ENCODE data around the gene PCNT.

Gene PCNT

DNA sequence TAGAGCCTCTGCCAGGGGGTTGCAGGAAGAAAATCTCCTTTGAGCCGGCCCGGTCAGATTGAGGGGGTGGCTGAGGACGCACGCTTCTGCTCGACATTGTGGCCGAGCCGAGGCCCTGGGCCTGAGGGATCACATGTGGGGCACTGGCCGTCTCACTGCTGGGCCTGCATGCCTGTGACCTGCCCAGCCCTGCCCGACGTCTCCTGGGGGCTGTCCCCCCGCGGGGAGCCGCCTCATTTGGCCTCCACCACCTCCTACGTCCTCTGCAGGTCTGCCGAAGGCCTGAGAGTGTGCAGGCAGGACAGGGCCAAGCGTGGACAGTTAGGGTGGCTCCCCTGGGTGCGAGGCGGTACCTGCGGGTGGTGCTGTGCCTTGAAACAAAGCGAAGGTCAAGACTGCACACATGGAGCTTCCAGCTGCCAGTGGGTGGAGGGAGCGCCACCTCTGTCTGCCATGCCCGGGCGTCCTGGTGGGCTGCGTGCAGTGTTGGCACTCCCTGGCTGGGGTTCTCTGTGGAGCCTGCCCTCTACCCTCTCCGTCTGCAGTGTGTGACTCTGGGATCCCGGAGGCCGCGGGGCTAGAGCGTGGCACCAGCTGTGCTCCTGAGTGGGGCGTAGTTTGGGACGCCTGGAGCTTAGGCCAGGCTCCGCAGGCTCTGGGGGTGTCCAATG is 51.7 kb downstream of the PCNT start:
- H3K4me3 ChIP-seq (ENCODE audit: low read depth, low read length) = no peak overlapping the region
- TF ChIP-seq, protein P1, sequence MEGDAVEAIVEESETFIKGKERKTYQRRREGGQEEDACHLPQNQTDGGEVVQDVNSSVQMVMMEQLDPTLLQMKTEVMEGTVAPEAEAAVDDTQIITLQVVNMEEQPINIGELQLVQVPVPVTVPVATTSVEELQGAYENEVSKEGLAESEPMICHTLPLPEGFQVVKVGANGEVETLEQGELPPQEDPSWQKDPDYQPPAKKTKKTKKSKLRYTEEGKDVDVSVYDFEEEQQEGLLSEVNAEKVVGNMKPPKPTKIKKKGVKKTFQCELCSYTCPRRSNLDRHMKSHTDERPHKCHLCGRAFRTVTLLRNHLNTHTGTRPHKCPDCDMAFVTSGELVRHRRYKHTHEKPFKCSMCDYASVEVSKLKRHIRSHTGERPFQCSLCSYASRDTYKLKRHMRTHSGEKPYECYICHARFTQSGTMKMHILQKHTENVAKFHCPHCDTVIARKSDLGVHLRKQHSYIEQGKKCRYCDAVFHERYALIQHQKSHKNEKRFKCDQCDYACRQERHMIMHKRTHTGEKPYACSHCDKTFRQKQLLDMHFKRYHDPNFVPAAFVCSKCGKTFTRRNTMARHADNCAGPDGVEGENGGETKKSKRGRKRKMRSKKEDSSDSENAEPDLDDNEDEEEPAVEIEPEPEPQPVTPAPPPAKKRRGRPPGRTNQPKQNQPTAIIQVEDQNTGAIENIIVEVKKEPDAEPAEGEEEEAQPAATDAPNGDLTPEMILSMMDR (IDR thresholded peaks at IDR 0.05; ENCODE audit: borderline replicate concordance, insufficient read depth, low read depth, low read length) = no peak

DNA sequence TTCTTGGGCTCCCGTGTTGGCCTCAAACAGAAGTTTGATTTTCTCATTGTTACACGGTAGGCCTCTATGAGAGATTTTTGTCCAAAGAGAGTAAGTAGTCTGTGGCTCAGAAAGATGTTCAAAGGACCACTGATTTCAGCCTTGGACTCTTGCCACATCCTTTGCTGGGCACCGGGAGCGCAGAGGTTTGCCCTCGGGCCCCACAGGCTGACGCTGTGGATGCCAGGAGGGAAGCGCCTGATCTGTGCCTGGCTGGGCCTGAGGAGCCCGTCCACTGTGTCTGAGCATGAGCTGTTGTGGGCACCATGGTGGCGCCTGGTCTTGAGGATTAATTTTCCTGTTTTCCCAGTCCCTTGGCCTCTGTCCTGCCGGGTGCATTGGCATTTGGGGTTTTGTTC is 52.3 kb downstream of the PCNT start:
- TF ChIP-seq, protein P1 (IDR thresholded peaks at IDR 0.05; ENCODE audit: borderline replicate concordance, insufficient read depth, low read depth, low read length) = no peak
- H3K4me3 ChIP-seq (ENCODE audit: low read depth, low read length) = no peak overlapping the region

DNA sequence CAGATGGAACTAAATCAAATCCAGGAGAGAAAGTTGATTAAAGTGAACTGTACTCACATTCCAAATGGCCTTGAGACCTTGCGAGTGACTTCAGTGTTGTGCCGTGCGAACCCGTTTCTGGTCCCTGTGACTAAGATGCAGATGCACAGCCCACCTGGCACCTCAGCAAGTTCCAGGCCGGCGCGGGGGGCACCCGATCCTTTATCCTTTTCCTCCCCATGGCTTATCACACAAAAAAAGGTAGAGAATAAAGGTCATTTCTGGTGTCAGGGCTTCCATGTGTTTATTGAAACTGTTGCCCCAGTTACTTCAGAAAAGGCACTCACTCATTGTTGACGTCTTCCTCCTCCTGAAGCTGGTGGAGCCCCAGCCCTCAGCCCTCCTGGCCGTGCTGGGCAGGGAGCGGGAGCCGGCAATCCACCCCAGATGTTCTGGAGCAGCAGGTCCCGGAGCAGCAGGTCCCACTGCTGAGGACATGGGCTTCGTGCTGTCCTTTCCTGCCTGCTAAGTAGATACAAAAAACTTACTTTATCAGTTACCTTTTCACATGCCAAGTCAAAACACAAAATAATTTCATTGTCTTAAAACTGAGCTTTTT is 53.0 kb downstream of the PCNT start:
- no peak overlapping the region for H3K4me3 ChIP-seq (ENCODE audit: low read depth, low read length)
- TF ChIP-seq, protein P1 (IDR thresholded peaks at IDR 0.05; ENCODE audit: borderline replicate concordance, insufficient read depth, low read depth, low read length) = no peak

DNA sequence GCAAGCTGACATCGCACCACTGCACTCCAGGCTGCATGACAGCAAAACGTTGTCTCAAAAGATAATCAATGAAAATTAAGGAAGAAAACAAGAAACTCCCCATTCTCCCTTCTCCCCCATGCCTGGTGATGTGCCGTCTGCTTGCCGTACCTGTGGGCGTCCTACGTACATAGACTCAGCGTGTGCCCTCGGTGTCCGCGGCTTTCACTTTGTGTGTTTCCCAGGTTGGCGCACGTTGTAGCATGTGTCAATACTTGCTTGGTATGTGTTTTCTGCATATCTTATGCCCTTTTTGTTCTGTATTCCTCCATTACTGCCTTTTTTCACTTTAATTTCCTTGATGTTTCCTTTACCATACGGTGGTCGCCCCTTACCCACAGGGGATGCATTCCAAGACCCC is 53.8 kb downstream of the PCNT start:
- no peak overlapping the region for H3K4me3 ChIP-seq (ENCODE audit: low read depth, low read length)
- TF ChIP-seq, protein P1 (IDR thresholded peaks at IDR 0.05; ENCODE audit: borderline replicate concordance, insufficient read depth, low read depth, low read length) = no peak

DNA sequence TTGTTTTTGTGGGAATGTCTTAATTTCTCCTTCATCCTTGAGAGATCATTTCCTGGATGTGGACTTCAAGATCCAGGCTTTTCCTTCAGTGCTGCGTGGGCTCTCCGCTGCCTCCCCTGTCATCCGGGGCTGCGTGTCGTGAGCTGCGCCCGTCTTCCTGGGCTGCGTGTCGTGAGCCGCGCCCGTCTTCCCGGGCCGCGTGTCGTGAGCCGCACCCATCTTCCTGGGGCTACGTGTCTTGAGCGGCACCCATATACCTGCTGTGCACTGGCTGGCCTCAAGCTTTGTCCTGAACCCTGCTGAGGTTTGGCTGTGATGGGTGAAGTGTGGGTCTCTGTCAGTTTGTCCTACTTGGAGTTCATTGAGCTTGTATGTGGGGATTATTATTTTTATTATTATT is 55.1 kb downstream of the PCNT start:
- TF ChIP-seq, protein P1 (IDR thresholded peaks at IDR 0.05; ENCODE audit: borderline replicate concordance, insufficient read depth, low read depth, low read length) = no peak
- H3K4me3 ChIP-seq (ENCODE audit: low read depth, low read length) = no peak overlapping the region

DNA sequence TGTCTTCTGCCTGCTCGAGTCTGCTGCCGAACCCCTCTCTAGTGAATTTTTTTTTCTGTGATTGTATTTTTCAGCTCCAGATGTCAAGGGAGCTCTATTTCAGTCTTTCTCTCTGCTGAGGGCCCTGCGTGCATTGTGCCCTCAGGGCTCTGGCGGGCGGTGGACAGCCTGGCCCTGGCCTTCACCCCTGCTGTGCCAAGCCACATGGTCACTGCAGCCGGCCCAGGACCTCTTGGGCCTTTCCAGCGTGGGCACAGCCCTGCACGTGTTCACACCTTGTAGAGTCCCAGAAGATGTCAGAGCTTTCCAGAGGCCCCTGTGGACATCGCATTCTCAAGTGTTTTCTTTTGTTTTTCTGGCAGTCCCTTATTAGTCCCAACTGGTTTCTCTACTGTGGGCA is 55.7 kb downstream of the PCNT start:
- H3K4me3 ChIP-seq (ENCODE audit: low read depth, low read length) = no peak overlapping the region
- TF ChIP-seq, protein P1 (IDR thresholded peaks at IDR 0.05; ENCODE audit: borderline replicate concordance, insufficient read depth, low read depth, low read length) = no peak

DNA sequence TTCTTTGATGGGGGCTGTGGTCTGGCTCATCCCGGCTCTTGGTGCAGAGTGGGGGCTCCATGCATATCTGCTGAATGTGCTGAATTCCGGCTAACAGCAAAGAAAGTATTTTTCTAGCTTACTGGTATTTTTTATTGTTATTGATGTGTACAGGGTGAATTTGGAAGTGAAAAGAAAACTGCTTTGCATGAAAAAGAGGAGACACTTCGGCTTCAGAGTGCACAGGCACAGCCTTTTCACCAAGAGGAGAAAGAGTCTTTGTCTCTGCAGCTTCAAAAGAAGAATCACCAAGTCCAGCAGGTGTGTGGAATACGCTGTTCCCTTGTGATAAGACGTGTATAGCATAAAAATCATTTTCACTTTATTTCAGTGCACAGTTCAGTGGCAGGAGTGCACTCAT is 57.6 kb downstream of the PCNT start:
- TF ChIP-seq, protein P1 (IDR thresholded peaks at IDR 0.05; ENCODE audit: borderline replicate concordance, insufficient read depth, low read depth, low read length) = no peak
- no peak overlapping the region for H3K4me3 ChIP-seq (ENCODE audit: low read depth, low read length)

Measured in GM12875 (cell line).